ENCODE measurements around the gene PCNX4. TPM values are rescaled to one million over a fixed set of nuclear protein-coding genes. Genes with fewer than 3 reads are reported as not detected.

The PCNX4 gene
- total RNA-seq, 1 donor from 2014 or later = 68.7 TPM

- H3K4me1 Mint-ChIP-seq (ENCODE audit: unreplicated experiment) = no peaks in the 10 kb centered on the region
These were observed 91.4 kb downstream of the PCNX4 start for GRCh38 chr14:60183138-60183537.

GRCh38 chr14:60183741-60184140 lies 92.0 kb downstream of the PCNX4 start:
- Mint-ChIP-seq H3K27ac (ENCODE audit: unreplicated experiment) (no peak overlapping the region), H3K36me3 (ENCODE audit: low read depth, unreplicated experiment) (no peaks in the 10 kb centered on the region), H3K4me1 (ENCODE audit: unreplicated experiment) (no peaks in the 10 kb centered on the region), H3K27me3 (ENCODE audit: unreplicated experiment) (peaks cover 1% of the 10 kb centered on the region), H3K4me3 (ENCODE audit: unreplicated experiment) (no peak overlapping the region), H3K9me3 (ENCODE audit: unreplicated experiment) (no peaks in the 10 kb centered on the region)
- no peak for TF ChIP-seq CTCF (IDR thresholded peaks at IDR 0.05; ENCODE audit: unreplicated experiment)
- no peak for DNase-seq (ENCODE audit: low spot score)

More at GRCh38 chr14:60183138-60183537, 91.4 kb downstream of the PCNX4 start:
- Mint-ChIP-seq H3K27me3 (ENCODE audit: unreplicated experiment) (peaks cover 1% of the 10 kb centered on the region), H3K36me3 (ENCODE audit: low read depth, unreplicated experiment) (no peaks in the 10 kb centered on the region), H3K9me3 (ENCODE audit: unreplicated experiment) (no peaks in the 10 kb centered on the region), H3K4me3 (ENCODE audit: unreplicated experiment) (no peak overlapping the region), H3K27ac (ENCODE audit: unreplicated experiment) (no peak overlapping the region)
- no peak for TF ChIP-seq CTCF (IDR thresholded peaks at IDR 0.05; ENCODE audit: unreplicated experiment)
- no peak for DNase-seq (ENCODE audit: low spot score)

- peak; percentile 80 for TF ChIP-seq CTCF (IDR thresholded peaks at IDR 0.05; ENCODE audit: unreplicated experiment)
- Mint-ChIP-seq H3K4me3 (ENCODE audit: unreplicated experiment) (no peak overlapping the region), H3K27ac (ENCODE audit: unreplicated experiment) (no peak overlapping the region)
These were observed 92.6 kb downstream of the PCNX4 start for GRCh38 chr14:60184146-60184904.

GRCh38 chr14:60184905-60185555 lies 93.3 kb downstream of the PCNX4 start:
- no peak for TF ChIP-seq CTCF (IDR thresholded peaks at IDR 0.05; ENCODE audit: unreplicated experiment)
- Mint-ChIP-seq H3K4me1 (ENCODE audit: unreplicated experiment) (peaks cover 3% of the 10 kb centered on the region), H3K27me3 (ENCODE audit: unreplicated experiment) (peaks cover 1% of the 10 kb centered on the region), H3K36me3 (ENCODE audit: low read depth, unreplicated experiment) (no peaks in the 10 kb centered on the region), H3K9me3 (ENCODE audit: unreplicated experiment) (no peaks in the 10 kb centered on the region), H3K4me3 (ENCODE audit: unreplicated experiment) (no peak overlapping the region), H3K27ac (ENCODE audit: unreplicated experiment) (no peak overlapping the region)
- DNase-seq (ENCODE audit: low spot score) = no peak

More at GRCh38 chr14:60184146-60184904, 92.6 kb downstream of the PCNX4 start:
- Mint-ChIP-seq H3K9me3 (ENCODE audit: unreplicated experiment) (no peaks in the 10 kb centered on the region), H3K36me3 (ENCODE audit: low read depth, unreplicated experiment) (no peaks in the 10 kb centered on the region), H3K4me1 (ENCODE audit: unreplicated experiment) (no peaks in the 10 kb centered on the region), H3K27me3 (ENCODE audit: unreplicated experiment) (peaks cover 1% of the 10 kb centered on the region)
- no peak for DNase-seq (ENCODE audit: low spot score)

GRCh38 chr14:60188115-60188514 lies 96.4 kb downstream of the PCNX4 start:
- no peak for DNase-seq (ENCODE audit: low spot score)
- Mint-ChIP-seq H3K36me3 (ENCODE audit: low read depth, unreplicated experiment) (no peaks in the 10 kb centered on the region), H3K4me1 (ENCODE audit: unreplicated experiment) (peaks cover 3% of the 10 kb centered on the region), H3K27me3 (ENCODE audit: unreplicated experiment) (no peaks in the 10 kb centered on the region), H3K27ac (ENCODE audit: unreplicated experiment) (no peak overlapping the region), H3K9me3 (ENCODE audit: unreplicated experiment) (no peaks in the 10 kb centered on the region), H3K4me3 (ENCODE audit: unreplicated experiment) (no peak overlapping the region)
- no peak for TF ChIP-seq CTCF (IDR thresholded peaks at IDR 0.05; ENCODE audit: unreplicated experiment)
